ENCODE results near the gene CACYBP.
A peak's percentile ranks its signal among the peaks of the same experiment; 100 is the strongest.

CACYBP gene, protein sequence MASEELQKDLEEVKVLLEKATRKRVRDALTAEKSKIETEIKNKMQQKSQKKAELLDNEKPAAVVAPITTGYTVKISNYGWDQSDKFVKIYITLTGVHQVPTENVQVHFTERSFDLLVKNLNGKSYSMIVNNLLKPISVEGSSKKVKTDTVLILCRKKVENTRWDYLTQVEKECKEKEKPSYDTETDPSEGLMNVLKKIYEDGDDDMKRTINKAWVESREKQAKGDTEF

DNA sequence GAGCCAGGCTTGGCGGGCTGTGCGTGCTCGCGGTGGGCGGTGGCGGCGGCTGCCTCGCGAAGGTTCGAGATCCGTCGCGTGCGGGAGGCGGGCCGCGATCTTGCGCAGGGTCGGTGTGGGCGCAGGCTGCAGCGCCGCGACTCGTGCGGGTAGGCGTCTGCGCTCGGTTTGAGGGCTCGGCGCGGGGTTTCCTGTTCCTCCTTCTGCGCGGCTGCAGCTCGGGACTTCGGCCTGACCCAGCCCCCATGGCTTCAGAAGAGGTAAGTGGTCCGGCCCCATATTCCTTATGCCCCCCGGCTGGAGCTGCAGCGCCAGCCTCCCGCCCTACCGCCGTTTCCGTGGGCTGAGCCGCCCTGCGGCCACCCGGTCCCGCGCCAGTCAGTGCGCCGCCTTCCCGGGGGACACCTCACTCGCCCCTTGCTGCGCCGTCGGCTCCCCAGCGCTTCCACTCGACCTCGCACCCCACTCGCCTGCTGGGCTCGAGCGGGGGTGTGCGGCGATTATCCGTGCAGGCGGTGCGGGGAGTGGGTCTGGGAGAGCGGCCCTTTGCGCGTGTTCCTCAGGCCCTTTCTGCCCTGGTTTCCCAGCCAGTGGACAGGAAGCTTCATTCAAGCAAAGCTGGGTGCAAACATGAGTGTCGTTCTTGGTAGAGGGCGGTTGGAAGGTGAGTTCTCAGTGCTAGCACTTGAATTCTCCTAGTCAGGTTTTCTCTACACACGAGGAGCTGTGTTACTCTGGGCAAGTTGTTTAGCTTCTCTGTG is at the start of gene CACYBP:
Gene CACYBP, plus strand, starts transcription at position 12 of the 761 bp plus-strand sequence. Its CDS starts 234 bp downstream, at position 246.
- no peak for DNase-seq

DNA sequence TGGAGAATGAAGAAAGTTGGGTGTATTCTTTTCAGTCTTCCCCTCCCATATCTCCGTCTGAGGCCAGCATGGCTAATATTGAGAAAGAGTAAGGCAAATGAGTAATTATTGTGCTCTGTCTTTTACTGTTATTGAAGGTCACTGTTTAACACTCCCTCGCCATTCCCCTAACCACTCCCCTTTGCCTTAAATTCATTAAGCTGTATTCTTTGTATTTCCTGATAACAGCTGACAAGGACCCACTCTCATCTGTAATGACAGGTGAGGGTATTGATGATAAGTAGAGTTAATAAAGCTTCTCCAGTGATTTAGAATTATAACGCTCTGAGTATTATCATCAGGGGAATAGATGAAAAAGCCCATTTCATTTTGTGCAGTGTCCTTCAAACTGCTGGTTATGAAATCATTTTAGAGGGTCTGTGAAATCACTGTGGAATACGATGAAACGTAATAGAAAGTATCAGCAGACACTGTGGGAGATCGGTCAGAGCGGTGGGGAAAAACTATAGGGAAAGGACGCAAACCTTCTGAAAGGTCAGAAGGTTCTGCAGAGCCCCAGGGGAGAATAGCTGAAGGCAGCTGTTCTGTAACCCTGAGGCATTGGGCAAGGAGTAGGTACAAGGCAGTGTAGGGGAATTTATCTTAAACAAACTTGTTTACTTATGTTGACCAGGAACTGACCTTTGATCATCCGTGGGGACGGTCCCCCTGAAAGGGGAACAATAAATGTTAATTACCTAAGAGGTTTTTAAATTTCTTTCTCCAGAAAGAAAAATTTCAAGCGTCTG is 46.3 kb upstream of the CACYBP start:
- DNase-seq, result no peak

DNA sequence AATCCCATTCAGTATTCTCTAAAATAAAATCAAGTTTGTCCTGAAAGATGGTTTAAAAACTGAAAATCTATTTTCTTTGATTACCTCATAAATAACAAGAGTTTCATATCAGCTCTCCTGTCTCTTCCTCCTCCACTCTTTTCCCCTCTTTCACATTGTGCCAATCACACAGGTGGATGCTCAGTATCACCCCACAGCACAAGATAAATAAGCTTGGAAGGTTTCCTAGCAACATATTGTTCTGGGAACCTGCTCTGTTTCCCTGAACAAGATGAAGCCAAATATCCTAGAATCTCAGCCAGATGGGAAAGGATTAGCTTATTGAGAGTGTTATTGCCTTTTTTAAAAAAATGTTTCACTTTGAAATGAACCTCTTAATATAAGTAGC is 45.7 kb upstream of the CACYBP start:
- DNase-seq, result no peak

DNA sequence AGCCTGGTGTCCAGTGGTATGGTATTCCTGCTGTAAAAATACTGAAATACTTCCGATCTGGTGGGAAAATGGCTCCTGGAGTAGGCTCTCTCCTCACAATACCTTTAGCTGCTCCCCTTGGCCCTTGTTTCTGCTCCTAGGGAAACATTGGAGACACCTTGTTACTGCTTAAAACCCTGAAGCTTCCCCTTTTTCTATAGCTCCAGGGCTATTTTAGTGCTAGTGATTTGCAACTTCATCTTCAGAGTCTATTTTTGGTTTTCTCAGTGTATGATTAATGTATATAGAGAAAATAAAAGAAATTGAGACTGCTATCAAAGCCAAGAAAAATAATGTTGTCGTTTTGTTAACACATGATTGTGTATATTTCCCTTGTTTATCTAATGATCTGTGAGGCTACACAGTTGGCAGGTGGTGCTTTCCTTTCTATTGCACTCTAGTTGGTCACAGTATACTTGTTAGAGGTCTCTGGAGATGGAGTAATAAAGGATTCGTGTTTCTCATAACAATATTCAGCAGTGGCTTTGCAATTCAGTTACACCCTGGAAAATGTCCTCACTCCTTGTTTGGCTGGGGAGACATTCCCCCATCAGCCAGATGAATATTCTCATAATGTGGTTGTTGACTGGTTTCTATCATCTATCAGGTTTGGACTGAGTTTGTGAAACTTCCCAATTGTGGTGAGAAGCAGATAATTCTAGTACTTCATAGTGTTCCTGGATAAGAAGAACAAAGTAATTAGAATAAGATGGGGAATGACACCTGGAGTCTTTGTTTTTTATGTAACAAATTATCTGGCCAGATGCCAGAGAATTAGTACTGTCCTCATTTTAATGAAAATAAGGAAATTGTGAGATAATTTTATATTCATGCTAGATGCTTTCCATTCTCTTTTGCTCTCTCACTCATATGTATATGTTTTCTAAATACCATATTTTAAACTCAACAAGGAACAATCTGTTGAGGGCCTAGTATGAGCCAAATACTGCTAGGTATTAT is 44.8 kb upstream of the CACYBP start:
- DNase-seq, result no peak

DNA sequence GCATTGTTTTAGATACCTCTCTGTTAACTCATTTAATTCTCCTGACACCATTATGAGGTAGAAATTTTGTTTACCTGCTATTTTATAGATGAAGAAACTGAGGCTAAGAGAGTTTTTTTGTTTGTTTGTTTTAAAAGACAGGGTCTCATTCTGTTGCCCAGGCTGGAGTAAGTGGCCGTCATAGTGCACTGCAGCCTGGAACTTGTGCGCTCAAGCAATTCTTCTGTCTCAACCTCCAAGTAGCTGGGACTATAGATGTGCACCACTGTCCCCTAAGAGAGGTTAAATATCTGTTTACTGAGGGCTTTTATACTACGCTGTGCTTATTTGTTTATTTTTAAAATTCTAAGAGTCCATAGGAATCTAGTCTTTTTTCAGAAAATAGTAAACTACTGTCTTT is 43.7 kb upstream of the CACYBP start:
- DNase-seq, result no peak

DNA sequence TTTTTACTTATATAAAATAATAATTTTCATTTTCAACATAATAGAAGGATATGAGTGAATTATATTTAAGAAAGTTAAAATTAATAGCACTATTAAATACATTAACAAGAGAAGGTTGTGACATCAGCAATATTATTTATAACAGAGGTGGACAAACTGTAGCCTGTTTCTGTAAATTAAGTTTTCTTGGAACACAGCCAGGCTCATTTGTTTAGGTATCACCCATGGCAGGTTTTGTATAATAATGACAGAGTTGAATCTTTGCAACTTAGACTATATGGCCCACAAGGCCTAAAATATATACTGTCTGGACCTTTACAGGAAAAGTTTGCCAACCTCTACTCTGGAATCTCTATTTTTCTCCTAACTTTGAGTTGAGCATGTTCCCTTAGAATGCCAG is 42.8 kb upstream of the CACYBP start:
- no peak for DNase-seq

DNA sequence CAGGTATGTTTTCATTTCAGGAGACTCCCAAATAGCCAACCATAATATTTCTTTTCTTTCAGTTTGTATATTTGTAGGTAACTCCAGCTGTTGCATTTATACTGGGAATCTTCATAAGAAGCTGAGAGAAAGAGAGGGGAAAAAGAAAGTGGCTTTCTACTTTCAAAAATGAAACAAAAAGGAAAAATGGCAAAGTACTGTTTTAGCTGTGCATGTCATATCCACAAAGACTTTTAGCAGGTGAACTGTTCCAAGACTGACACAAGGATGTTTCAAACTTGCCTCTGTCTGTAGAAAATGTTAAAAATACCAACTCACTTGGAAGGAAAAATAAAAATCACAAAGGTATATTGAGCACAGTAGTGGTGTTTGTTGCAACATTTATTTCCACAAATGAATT is 41.9 kb upstream of the CACYBP start:
- no peak for DNase-seq

DNA sequence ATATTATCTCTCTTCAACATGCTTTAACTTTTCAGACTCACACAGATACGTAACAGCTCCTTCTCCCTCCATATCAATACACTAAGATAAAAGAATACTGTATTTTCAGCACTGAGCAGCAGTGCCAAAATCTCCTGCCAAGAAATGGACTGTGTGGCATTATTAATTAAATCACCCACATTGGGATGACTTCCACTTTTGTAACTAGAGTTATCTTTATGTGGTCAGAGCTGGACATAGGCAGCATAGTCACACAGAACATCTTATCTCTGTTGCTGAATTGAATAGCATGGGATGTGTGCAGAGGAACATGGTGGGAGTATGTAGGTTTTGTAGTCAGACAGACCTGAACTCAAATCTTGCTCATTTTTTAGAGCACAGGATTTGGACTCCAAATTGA is 41.4 kb upstream of the CACYBP start:
- DNase-seq, result no peak

DNA sequence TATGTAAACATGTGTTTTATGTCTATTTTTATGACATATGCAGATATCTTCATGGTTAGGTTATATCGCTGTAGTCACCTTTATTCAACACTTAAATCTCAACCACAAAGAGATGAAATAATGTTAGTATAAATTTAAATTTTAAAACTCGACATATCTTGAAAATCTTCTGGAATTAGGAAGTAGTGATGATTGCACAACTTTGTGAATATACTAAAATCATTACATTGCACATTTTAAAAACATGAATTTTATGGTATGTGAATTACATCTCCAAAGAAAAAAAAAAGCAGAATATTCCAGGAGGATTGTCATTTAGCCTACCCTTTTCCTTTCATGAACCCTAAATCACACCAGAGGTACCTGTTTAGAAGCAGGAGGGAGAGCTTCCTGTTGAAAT is 39.4 kb upstream of the CACYBP start:
- DNase-seq, result no peak

DNA sequence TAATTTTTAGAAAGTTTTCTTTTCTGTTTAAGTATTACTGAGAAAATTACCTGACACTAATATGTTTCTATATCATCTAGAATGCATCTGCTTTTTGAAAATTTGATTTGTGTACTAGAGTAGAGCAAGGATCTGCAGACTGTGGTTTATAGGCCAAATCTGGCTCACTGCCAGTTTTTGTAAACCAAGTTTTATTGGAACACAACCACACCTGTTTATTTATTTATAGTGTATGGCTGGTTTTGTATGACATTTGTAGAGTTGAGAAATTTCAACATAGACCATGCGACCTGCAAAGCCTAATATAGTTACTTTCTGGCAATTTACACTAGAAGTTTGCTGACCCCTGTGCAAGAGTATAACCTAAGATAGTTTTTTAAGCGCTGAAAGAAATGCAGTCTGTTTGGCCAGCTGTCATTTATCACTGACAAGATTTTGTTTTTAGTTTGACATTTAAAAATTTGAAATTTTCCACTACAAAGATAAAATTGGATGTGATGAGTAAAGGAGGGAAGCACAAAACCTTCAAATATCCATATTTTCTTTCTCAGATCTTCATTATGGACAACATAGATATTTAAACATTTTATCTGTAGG is 36.1 kb upstream of the CACYBP start:
- DNase-seq, result no peak

DNA sequence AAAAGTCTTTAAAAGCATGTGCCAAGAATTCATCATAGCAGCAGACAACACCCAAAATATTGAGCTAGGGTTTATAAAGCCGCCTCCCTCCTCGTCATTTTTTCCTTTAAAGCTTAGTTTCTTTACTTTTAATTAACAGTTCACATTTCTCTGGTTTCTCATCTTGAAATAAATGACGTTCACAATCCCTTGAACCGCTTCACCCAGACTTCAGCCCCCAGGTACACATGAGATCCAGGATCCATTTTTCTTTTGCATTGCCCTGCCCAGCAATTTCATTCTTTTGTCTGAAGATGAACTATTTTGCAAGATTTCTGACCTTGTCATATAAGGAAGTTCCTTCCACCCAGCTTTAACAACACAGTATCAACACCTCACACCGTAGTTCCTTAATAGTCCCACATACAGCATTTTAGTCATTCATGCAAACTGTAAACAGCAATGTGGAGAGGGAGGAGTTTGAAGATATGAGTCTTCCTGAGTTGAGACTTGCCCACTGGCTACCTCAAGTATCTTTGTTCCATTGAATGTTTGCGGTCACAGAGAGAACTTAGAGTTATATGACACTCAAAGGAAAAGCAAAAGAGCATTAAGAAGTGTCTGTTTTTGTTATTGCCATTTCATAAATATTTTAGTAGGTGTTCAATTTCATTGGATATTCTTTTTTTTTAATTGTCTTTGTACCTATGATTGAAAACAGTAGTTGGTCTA is 35.3 kb upstream of the CACYBP start:
- no peak for DNase-seq

DNA sequence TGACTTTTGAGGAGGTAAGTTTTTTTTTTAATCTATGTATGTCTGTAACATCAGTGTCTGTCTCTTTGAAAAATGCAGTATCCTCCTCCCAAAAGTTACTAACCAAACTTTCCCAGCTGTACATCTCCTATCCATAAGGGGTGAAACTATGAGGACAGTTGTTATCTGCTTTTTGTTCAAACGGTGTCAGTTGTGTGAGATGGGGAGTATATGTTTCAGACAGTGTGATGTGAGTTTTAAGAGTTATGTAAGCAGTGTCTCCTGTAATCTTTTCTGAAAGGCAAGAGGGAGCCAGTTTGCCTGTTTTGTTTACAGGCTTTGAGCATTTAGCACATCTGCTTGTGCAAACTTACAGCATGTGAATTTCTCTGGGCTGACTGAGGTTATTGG is 34.8 kb upstream of the CACYBP start:
- no peak for DNase-seq

DNA sequence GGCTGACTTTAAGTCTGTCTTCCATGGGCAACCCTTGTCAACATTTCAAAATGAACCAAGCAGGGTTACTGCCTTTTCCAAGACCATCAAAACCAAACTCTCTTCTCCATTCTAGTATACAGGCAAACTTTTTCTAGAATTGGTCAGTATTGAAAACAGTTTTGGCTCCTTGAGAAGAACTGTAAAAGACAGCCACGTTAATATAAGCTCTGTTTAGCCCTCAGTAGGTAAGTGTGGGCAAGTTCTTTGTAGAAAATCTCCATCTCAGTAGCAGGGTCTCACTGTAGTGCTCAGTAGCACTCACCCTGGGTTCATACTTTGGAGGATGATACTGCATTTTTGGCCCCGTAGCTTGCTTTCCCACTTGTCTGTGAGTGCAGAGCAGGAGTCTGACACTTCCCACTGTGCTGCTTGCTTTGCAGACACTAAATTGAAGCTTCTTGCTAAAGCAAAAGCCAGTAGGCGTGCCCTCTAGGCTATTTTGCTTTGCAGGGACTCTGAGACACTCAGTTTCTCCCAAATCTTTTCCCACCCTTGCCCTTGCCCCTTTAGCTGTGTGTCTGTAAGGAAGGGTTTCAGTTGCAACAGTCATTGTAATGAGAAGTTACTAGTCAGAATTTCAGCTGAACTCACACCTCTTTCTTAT is 34.3 kb upstream of the CACYBP start:
- DNase-seq, result no peak

DNA sequence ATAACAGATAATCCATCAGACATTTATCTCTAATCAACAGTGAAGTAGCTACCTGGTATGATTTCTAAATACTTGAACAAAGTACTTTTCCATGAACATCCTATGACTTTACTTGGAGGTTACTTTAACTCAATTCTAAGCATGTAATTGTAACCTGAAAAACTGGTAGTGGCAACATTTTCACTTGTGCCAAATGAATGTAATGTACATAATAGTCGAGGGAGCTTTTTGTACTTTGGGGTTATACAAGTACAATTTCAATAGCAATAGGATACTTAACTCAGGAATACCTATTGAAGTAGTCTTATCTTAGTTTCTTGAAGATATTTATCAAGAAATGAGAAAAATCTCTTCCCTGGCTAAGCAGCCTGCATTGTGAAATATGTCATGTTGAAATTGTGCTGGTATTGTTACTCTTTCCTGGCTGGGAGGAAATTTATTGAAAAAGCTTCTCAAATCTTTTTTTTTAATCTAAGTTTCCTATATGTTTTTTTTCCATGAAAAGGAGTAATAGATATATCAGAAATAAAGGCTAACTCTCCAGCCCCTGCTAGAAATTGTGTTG is 33.7 kb upstream of the CACYBP start:
- no peak for DNase-seq

DNA sequence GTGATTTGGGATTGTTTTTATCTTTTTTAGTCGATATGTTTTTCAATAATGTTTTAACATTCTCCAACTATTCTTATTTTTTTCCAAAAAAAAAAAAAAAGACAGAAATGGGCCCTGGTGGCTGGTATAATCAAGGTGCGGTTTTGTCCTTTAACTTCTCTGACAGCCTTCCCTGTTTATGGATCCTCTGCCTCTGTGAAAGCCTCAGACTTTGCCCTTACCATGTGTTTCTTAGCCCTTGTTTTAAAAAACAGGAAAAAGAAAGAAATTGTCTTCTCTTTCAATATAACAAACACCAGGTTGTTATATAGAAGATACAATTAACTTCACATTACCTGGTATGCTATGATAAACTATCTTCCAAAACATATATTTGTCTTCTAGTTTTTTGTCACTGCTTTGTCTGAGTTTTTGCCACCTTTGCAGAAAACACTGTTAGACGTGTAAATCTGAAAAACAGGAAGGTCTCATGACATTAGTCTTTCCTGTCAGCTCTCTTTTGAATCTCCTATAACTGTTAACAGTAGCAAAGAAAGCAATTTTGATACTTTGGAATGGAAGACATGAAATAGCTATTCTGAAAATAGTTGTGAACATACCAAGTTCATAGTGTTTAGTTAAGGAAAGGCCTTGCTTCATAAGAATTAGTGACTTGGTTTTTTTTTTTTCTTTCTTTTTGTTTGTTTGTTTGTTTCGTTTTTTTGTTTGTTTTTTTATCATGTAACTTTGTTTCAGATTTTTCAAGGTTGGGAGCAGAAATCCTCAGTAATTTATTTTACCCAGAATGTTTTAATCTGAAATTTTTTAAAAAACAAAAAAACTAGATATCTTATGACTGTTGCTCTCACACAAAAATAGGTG is 31.7 kb upstream of the CACYBP start:
- DNase-seq, result no peak

DNA sequence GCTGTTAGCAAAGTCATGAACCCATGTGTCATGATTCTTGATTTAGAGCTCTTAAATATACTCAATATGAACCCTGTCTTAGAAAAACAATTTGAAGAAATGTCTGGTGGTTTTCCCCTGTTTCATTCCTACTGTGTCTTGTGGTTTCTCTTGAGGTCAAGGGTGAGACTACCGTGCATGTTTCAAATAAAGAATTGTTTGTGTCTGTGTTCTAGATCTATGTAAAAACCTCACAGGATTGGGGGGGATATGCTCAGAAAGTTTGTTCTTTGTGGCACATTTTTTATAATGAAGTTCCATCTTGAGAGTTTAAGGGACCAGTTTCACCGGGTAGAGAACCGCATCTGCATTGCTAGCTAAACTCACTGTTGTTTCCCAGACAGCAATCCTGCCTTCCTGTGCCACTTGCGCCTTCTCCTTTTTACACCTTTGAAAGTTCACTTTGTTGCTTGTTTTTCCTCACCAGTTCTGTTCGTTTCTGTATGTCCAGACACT is 30.9 kb upstream of the CACYBP start:
- DNase-seq, result peak; percentile 52

DNA sequence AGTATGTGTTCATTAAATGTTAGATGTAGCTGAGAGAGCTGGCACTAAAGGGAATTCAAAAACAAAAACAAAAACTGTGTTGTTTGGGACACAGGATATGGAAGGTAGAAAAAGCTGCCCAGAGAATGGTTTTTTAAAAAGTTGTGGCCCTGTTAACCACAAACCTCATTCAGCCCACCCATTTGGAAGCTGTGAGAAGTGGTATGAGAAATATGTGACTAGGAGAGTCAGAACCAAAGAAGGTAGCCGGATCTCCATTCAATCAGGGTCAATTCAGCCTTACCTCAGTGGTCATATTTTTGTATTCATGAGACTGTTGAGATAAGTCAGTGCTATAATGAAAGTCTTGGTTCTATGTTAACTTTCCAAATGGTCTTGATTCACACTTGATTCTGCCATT is 29.8 kb upstream of the CACYBP start:
- no peak for DNase-seq

DNA sequence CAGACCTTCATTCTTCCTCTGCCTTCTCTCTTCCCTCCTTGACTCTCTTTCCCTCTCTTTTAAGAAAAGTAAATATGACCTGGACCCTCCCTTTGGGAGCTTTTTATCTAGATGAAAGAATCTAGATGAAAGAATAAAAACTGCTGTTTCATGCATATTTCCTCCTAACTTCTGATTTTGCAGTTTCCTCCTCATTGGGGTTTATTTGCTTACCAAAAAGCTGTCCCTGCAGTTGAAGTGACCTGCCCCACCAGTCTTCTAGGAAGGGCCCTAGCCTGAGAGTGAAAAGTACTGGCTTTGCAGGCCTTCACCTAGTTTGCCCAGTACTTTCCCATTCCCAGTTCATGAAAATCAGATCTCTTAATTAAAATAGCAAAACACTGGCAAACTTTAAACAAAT is 28.3 kb upstream of the CACYBP start:
- no peak for DNase-seq

DNA sequence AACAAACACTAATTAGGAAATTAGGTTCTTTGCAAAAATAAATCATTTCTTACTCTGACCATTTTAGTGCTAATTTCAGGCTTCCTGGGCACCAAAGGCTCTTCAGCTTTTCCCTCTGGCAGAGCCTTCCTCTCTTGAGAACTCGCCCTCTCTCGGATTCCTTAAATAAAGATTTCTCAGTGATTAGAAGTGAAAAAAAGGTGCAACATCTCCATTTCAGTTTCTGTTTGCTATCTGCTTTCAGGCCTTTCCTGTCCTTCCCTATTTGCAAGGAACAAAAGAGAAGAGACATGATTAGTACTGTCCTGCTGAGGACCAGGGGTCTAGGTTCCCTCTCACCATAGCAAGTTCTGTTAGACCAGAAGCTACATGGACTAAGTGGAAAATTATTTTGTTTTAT is 27.8 kb upstream of the CACYBP start:
- no peak for DNase-seq

DNA sequence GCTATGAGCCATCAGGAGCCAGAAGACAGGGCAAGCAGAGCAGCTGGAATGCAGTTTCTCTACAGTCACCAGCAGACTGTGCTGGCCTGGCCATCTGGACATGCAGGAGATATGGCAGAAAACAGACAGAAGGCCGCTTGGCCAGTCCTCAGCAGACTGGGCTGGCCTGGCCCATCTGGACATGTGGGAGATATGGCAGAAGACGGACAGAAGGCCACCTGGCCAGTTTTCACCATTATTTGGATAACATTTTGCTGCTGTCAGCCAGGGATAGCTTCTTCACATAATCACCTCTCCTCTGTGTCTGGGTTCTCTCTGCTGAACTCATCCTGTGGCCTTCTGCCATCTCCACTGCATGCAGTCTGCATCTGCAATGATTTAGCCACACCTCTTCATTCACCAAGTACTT is 25.0 kb upstream of the CACYBP start:
- DNase-seq, result no peak
